GM23338 (cell line): ENCODE data around the gene HGS. TPM values are rescaled to one million over a fixed set of nuclear protein-coding genes. Genes with fewer than 3 reads are reported as not detected.
A peak's percentile ranks its signal among the peaks of the same experiment; 100 is the strongest.

Source experiments
- ATAC-seq: fragments of 200-7000 bp; cut with Tn5 transposase; 3 replicates; pipeline ENCODE4 v1.9.1; 2020
- DNase-seq: peaks from one replicate; pipeline ENCODE4 v3.0.0-alpha.2; 2015; ENCODE audit warnings: low spot score
- H2AFZ ChIP-seq: fragments of 200-600 bp; sonication (generic); 2 replicates; pipeline ENCODE4 v1.8.0; 2016; ENCODE audit warnings: antibody characterized with exemption, mild to moderate bottlenecking, moderate library complexity
- H3F3A ChIP-seq: fragments of 200-600 bp; sonication (generic); replicated peaks from 2 replicates; pipeline ENCODE4 v1.8.0; 2017; ENCODE audit warnings: antibody characterized with exemption, mixed run types, low read depth
- H3K27ac ChIP-seq: fragments of 200-600 bp; sonication (generic); 2 replicates; pipeline ENCODE4 v1.6.1; 2016; ENCODE audit warnings: low read depth
- H3K27me3 ChIP-seq: fragments of 200-600 bp; sonication (generic); 2 replicates; pipeline ENCODE4 v1.8.0; 2016; ENCODE audit warnings: mild to moderate bottlenecking, mixed run types, moderate library complexity; ENCODE audit not compliant: insufficient read depth
- H3K36me3 ChIP-seq: fragments of 200-600 bp; sonication (generic); 2 replicates; pipeline ENCODE4 v1.8.0; 2016; ENCODE audit warnings: mild to moderate bottlenecking; ENCODE audit not compliant: insufficient read depth
- H3K4me1 ChIP-seq: fragments of 200-600 bp; sonication (generic); 2 replicates; pipeline ENCODE4 v1.8.0; 2016; ENCODE audit warnings: mild to moderate bottlenecking, moderate library complexity; ENCODE audit not compliant: insufficient read depth
- H3K4me2 ChIP-seq: fragments of 200-600 bp; sonication (generic); 2 replicates; pipeline ENCODE4 v1.7.1; 2017; ENCODE audit warnings: mixed run types
- H3K4me3 ChIP-seq: fragments of 200-600 bp; sonication (generic); 2 replicates; pipeline ENCODE4 v1.6.1; 2016; ENCODE audit warnings: mixed run types
- H3K79me2 ChIP-seq: fragments of 200-600 bp; sonication (generic); replicated peaks from 2 replicates; pipeline ENCODE4 v1.8.0; 2017; ENCODE audit warnings: mild to moderate bottlenecking; ENCODE audit not compliant: insufficient read depth
- H3K9me2 ChIP-seq: fragments of 200-600 bp; sonication (generic); 2 replicates; pipeline ENCODE4 v1.8.0; 2017; ENCODE audit not compliant: insufficient read depth
- H4K20me1 ChIP-seq: fragments of 200-600 bp; sonication (generic); replicated peaks from 2 replicates; pipeline ENCODE4 v1.8.0; 2017; ENCODE audit warnings: mild to moderate bottlenecking; ENCODE audit not compliant: insufficient read depth
- H3K27ac Mint-ChIP-seq: 2 replicates; pipeline ENCODE4 v1.8.0; 2020; ENCODE audit warnings: inconsistent platforms, mild to moderate bottlenecking, moderate library complexity, mixed read lengths
- H3K27me3 Mint-ChIP-seq: 3 replicates; pipeline ENCODE4 v1.8.0; 2022; ENCODE audit warnings: low read depth, mild to moderate bottlenecking, moderate library complexity, mixed read lengths, inconsistent platforms; ENCODE audit not compliant: insufficient read depth, poor library complexity
- H3K36me3 Mint-ChIP-seq: 3 replicates; pipeline ENCODE4 v1.8.0; 2021; ENCODE audit warnings: low read depth, mild to moderate bottlenecking, inconsistent platforms, moderate library complexity, mixed read lengths
- H3K4me1 Mint-ChIP-seq: 3 replicates; pipeline ENCODE4 v1.8.0; 2020; ENCODE audit warnings: mild to moderate bottlenecking, inconsistent platforms, mixed read lengths
- H3K4me3 Mint-ChIP-seq: 3 replicates; pipeline ENCODE4 v1.8.0; 2021; ENCODE audit warnings: moderate library complexity, mild to moderate bottlenecking, inconsistent platforms, mixed read lengths
- H3K9me3 Mint-ChIP-seq: 3 replicates; pipeline ENCODE4 v1.8.0; 2020; ENCODE audit warnings: moderate library complexity, mild to moderate bottlenecking, inconsistent platforms, mixed read lengths
- CREB1 ChIP-seq: fragments of 250-450 bp; sonication (Bioruptor Pico); IDR thresholded peaks from 2 replicates; pipeline ENCODE4 v1.5.0; 2020; ENCODE audit warnings: low read depth, mild to moderate bottlenecking, moderate library complexity
- EZH2 ChIP-seq: fragments of 200-600 bp; sonication (generic); IDR thresholded peaks from one replicate; pipeline ENCODE4 v1.8.0; 2017; ENCODE audit warnings: antibody characterized with exemption, mild to moderate bottlenecking, low read depth; ENCODE audit not compliant: unreplicated experiment
- EZH2phosphoT487 ChIP-seq: fragments of 200-600 bp; sonication (generic); IDR thresholded peaks from one replicate; pipeline ENCODE4 v1.8.1; 2018; ENCODE audit warnings: antibody characterized with exemption; ENCODE audit not compliant: unreplicated experiment
- JUNB ChIP-seq: IDR thresholded peaks from one replicate; pipeline ENCODE4 v1.6.1; 2016; ENCODE audit warnings: antibody characterized with exemption; ENCODE audit not compliant: unreplicated experiment
- NANOG ChIP-seq: IDR thresholded peaks from 2 replicates; pipeline ENCODE4 v1.6.1; 2016; ENCODE audit warnings: antibody characterized with exemption, borderline replicate concordance
- POLR2AphosphoS5 ChIP-seq: IDR thresholded peaks from 2 replicates; pipeline ENCODE4 v1.6.1; 2016; ENCODE audit warnings: antibody characterized with exemption, low read depth
- ZNF114 ChIP-seq: fragments of 250-450 bp; sonication (Bioruptor Pico); IDR thresholded peaks from 2 replicates; pipeline ENCODE4 v1.5.0; 2020; ENCODE audit warnings: mild to moderate bottlenecking, moderate library complexity
- polyA plus RNA-seq: library from polyadenylated mRNA; unstranded; fragments of >200 nt; fragmentation: Nextera tagmentation; extraction: Ambion mirVana; gene quantifications from 2 replicates; pipeline ENCODE4 v1.2.1, GENCODE V29; 2016
- total RNA-seq: library from RNA; depleted of rRNA; stranded (reverse); fragments of >200 nt; shearing (Covaris generic); gene quantifications from 2 replicates; pipeline ENCODE4 v1.2.3, GENCODE V29; 2014
- TF ChIP-seq, protein P1 (sequence below), 2 experiments: fragments of 200-600 bp in 1 of 2; sonication (generic) in 1 of 2; conservative IDR thresholded peaks; 2 replicates each; pipeline versions ENCODE4 v1.5.1 to v1.6.1; 2016 to 2017; ENCODE audit warnings: antibody characterized with exemption in 2 of 2, low read depth in 2 of 2, mild to moderate bottlenecking in 2 of 2, moderate library complexity in 1 of 2
- TF ChIP-seq, protein P2 (sequence below): IDR thresholded peaks from one replicate; pipeline ENCODE4 v1.6.1; 2018; ENCODE audit warnings: antibody characterized with exemption; ENCODE audit not compliant: unreplicated experiment

Gene HGS
- total and polyA plus RNA-seq, 2 experiments from 2014 or later: 59.0 to 90.2 TPM

DNA sequence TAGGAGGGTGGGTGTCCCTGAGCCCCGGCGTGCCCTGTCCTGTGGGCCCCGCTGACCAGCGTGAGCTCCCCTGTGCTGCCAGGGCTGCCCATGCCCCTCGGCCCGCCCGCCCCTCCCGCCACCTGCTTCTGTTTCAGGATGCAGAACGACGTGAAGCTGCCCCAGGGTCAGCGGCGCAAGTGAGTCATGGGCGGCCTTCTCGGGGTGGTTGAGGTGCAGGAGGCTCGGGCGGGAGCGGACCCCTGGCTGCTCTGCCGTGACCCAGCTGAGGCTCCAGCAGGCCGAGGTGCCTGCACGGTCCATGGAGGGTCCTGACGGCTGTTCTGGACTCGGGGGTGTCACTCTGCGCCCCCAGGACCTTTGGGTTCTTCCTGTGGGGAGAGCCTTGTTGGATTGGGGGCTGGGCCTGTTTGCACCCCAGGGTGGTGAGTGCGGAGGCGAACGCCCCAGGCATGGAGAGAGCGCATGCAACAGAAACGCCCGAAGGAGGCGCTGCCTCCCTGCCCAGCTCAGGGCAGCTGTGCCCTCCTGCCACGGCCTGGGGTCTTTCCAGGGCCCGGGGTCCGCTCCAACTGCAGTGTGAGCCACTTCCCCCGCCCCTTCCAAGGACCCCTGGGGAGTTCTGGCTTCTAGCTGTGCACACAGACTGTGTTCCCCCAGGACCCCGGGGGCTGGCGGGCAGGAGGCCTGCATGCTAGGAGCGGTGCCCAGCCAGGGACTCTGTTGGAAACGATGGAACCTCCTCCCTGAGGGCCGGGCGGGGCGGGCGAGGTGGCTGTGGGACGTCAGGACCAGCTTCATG is 32.3 kb downstream of the HGS start:
- DNase-seq: no peak
- Mint-ChIP-seq H3K9me3 (no peaks in the 10 kb centered on the region; the same call in 2 of the 3 replicates), H3K27me3 (peaks cover 10% of the 10 kb centered on the region), H3K36me3 (peaks cover 8% of the 10 kb centered on the region), H3K4me1 (peaks cover 12% of the 10 kb centered on the region), H3K4me3 (no peak overlapping the region), H3K27ac (no peak overlapping the region)
- no peaks in the 10 kb centered on the region for H3K27me3 ChIP-seq
- no peak overlapping the region for H2AFZ ChIP-seq
- ATAC-seq: no peak
- H3K36me3 ChIP-seq: no peaks in the 10 kb centered on the region
- TF ChIP-seq, protein P1, sequence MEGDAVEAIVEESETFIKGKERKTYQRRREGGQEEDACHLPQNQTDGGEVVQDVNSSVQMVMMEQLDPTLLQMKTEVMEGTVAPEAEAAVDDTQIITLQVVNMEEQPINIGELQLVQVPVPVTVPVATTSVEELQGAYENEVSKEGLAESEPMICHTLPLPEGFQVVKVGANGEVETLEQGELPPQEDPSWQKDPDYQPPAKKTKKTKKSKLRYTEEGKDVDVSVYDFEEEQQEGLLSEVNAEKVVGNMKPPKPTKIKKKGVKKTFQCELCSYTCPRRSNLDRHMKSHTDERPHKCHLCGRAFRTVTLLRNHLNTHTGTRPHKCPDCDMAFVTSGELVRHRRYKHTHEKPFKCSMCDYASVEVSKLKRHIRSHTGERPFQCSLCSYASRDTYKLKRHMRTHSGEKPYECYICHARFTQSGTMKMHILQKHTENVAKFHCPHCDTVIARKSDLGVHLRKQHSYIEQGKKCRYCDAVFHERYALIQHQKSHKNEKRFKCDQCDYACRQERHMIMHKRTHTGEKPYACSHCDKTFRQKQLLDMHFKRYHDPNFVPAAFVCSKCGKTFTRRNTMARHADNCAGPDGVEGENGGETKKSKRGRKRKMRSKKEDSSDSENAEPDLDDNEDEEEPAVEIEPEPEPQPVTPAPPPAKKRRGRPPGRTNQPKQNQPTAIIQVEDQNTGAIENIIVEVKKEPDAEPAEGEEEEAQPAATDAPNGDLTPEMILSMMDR (conservative IDR thresholded peaks at IDR 0.05; ENCODE audit: low read depth in 2 of 2): peak; percentile 18 to 36; a peak in 2 of 4 replicates
- TF ChIP-seq CREB1 (CRISPR knock-in tag): no peak
- no peak overlapping the region for H3K27ac ChIP-seq
- H3K4me2 ChIP-seq: no peak overlapping the region
- H4K20me1 ChIP-seq: no peaks in the 10 kb centered on the region
- no peaks in the 10 kb centered on the region for H3K9me2 ChIP-seq
- H3K4me3 ChIP-seq: no peak overlapping the region
- H3K4me1 ChIP-seq: peaks cover 14% of the 10 kb centered on the region; the same call in 1 of the 2 replicates
- H3F3A ChIP-seq: peaks cover 5% of the 10 kb centered on the region
- peaks cover 13% of the 10 kb centered on the region for H3K79me2 ChIP-seq

DNA sequence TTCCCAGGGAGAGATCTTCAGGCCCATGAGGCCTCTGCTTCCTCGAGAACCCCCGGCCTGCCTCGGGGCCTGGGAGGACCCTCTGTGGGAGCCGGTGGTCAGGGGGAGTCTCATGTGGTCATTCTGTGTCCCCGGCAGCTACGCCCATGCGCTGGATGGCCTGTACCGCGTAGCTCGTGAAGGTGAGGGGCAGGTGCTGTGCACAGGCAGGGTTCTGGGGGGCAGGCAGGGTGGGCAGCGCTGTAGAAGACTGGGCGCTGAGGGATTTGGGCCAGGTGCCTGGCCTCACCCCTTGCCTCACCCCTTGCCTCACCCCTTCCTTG is 32.8 kb downstream of the HGS start:
- no peaks in the 10 kb centered on the region for H3K9me2 ChIP-seq
- H3K79me2 ChIP-seq: peaks cover 13% of the 10 kb centered on the region
- peaks cover 8% of the 10 kb centered on the region for H3K36me3 Mint-ChIP-seq
- peaks cover 8% of the 10 kb centered on the region for H3K27me3 Mint-ChIP-seq
- H3K36me3 ChIP-seq: no peaks in the 10 kb centered on the region
- no peak overlapping the region for H3K27ac ChIP-seq
- peaks cover 9% of the 10 kb centered on the region; the same call in 1 of the 2 replicates for H3K4me1 ChIP-seq
- TF ChIP-seq NANOG: no peak
- TF ChIP-seq EZH2: no peak
- no peak for TF ChIP-seq POLR2AphosphoS5
- no peak for TF ChIP-seq ZNF114
- TF ChIP-seq, protein P2, sequence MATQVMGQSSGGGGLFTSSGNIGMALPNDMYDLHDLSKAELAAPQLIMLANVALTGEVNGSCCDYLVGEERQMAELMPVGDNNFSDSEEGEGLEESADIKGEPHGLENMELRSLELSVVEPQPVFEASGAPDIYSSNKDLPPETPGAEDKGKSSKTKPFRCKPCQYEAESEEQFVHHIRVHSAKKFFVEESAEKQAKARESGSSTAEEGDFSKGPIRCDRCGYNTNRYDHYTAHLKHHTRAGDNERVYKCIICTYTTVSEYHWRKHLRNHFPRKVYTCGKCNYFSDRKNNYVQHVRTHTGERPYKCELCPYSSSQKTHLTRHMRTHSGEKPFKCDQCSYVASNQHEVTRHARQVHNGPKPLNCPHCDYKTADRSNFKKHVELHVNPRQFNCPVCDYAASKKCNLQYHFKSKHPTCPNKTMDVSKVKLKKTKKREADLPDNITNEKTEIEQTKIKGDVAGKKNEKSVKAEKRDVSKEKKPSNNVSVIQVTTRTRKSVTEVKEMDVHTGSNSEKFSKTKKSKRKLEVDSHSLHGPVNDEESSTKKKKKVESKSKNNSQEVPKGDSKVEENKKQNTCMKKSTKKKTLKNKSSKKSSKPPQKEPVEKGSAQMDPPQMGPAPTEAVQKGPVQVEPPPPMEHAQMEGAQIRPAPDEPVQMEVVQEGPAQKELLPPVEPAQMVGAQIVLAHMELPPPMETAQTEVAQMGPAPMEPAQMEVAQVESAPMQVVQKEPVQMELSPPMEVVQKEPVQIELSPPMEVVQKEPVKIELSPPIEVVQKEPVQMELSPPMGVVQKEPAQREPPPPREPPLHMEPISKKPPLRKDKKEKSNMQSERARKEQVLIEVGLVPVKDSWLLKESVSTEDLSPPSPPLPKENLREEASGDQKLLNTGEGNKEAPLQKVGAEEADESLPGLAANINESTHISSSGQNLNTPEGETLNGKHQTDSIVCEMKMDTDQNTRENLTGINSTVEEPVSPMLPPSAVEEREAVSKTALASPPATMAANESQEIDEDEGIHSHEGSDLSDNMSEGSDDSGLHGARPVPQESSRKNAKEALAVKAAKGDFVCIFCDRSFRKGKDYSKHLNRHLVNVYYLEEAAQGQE: no peak
- TF ChIP-seq EZH2phosphoT487: no peak
- TF ChIP-seq JUNB: no peak
- TF ChIP-seq, protein P1 (conservative IDR thresholded peaks at IDR 0.05; ENCODE audit: low read depth in 2 of 2): no peak
- no peak for TF ChIP-seq CREB1 (CRISPR knock-in tag)
- ATAC-seq (no peak), DNase-seq (no peak)
- no peak overlapping the region for H2AFZ ChIP-seq
- no peaks in the 10 kb centered on the region for H4K20me1 ChIP-seq
- H3K4me2 ChIP-seq: no peak overlapping the region
- no peaks in the 10 kb centered on the region; the same call in 2 of the 3 replicates for H3K9me3 Mint-ChIP-seq
- H3K27me3 ChIP-seq: no peaks in the 10 kb centered on the region
- H3F3A ChIP-seq: peaks cover 7% of the 10 kb centered on the region; the same call in 1 of the 2 replicates
- H3K4me3 Mint-ChIP-seq: no peak overlapping the region
- H3K4me3 ChIP-seq: no peak overlapping the region
- H3K4me1 Mint-ChIP-seq: peaks cover 15% of the 10 kb centered on the region
- no peak overlapping the region for H3K27ac Mint-ChIP-seq
